Mucosa of descending colon (tissue), 3 donors: ENCODE data around the gene USP4. TPM values are rescaled to one million over a fixed set of nuclear protein-coding genes. Genes with fewer than 3 reads are reported as not detected.
"Not testable (repeated sequence)": the region's sequence is repeated elsewhere in the genome, so short reads cannot be mapped to it uniquely, and the experiment has no call there.

Source experiments
- ATAC-seq: fragments of 200-7000 bp; cut with Tn5 transposase; one replicate; pipeline ENCODE4 v1.9.1; 2020; ENCODE audit warnings: mild to moderate bottlenecking, moderate library complexity
- DNase-seq, 3 donors: peaks; one replicate each; pipeline ENCODE4 v3.0.0-alpha.2; 2020
- H3K36me3 ChIP-seq: fragments of 200-600 bp; one replicate; pipeline ENCODE4 v1.8.0; 2021; ENCODE audit warnings: low read depth, mild to moderate bottlenecking
- H3K4me1 ChIP-seq: fragments of 200-600 bp; one replicate; pipeline ENCODE4 v1.8.0; 2021; ENCODE audit warnings: low read depth, mild to moderate bottlenecking
- H3K4me3 ChIP-seq: fragments of 200-600 bp; one replicate; pipeline ENCODE4 v1.8.0; 2021; ENCODE audit warnings: mild to moderate bottlenecking
- H3K9me3 ChIP-seq: fragments of 200-600 bp; one replicate; pipeline ENCODE4 v1.8.0; 2021; ENCODE audit warnings: mild to moderate bottlenecking
- CTCF ChIP-seq: fragments of 200-600 bp; IDR thresholded peaks from one replicate; pipeline ENCODE4 v1.8.0; 2022; ENCODE audit warnings: antibody characterized with exemption, mild to moderate bottlenecking
- intact Hi-C, 2 donors: fragments of 100-400 bp; cut with DNase I in 1 of 2; cut with micrococcal nuclease in 1 of 2; formaldehyde crosslinking; loops; one replicate each; pipeline versions ENCODE4 v1.11.0 to v1.11.1; 2022; cut with DNase I, micrococcal nuclease
- total RNA-seq, 3 donors: library from RNA; stranded (reverse); fragmentation: NEBNext Ultra II Directional in 2 of 3; extraction: Animal tissue kit (Norgen Biotek cat#: 25700) in 2 of 3; gene quantifications; one replicate each; pipeline versions ENCODE4 v1.2.1 to v1.2.4, GENCODE V29; 2021 to 2023
- donor health status: DM: no; HTN: no; CAD: no; lungs with moderate emphysema.
- donor health status: DM: no; HTN: no; CAD: no.
- donor health status: DM: no; HTN: yes; CAD: no.

USP4 gene
- total RNA-seq, 3 donors from 2014 or later = 46.4 to 60.5 (median 58.9) TPM

- ATAC-seq (no peak), DNase-seq (no peak)
- H3K4me1 ChIP-seq = peaks cover 8% of the 10 kb centered on the region
- no peaks in the 10 kb centered on the region for H3K36me3 ChIP-seq
- H3K9me3 ChIP-seq = no peaks in the 10 kb centered on the region
- intact Hi-C loops = no loop called here
- no peak overlapping the region for H3K4me3 ChIP-seq
- no peak for TF ChIP-seq CTCF
Observed at GRCh38 chr3:49333916-49334633, 5.8 kb downstream of the USP4 start.

- no peaks in the 10 kb centered on the region for H3K4me1 ChIP-seq
- no peak for DNase-seq
- no peaks in the 10 kb centered on the region for H3K36me3 ChIP-seq
- intact Hi-C loops = no loop called here
- no peak for TF ChIP-seq CTCF
- no peak overlapping the region for H3K4me3 ChIP-seq
- no peaks in the 10 kb centered on the region for H3K9me3 ChIP-seq
- no peak for ATAC-seq
Observed at GRCh38 chr3:49333091-49333490, 6.8 kb downstream of the USP4 start.

GRCh38 chr3:49329186-49329585, 10.7 kb downstream of the USP4 start:
- no peaks in the 10 kb centered on the region for H3K9me3 ChIP-seq
- ATAC-seq (no peak), DNase-seq (no peak)
- H3K36me3 ChIP-seq = peaks cover 24% of the 10 kb centered on the region
- intact Hi-C loops = no loop called here
- no peaks in the 10 kb centered on the region for H3K4me1 ChIP-seq
- TF ChIP-seq CTCF = no peak
- no peak overlapping the region for H3K4me3 ChIP-seq

- peaks cover 25% of the 10 kb centered on the region for H3K36me3 ChIP-seq
- DNase-seq, H3K9me3 ChIP-seq, intact Hi-C loops, ATAC-seq, H3K4me3 ChIP-seq, H3K4me1 ChIP-seq: not testable (repeated sequence)
Observed at GRCh38 chr3:49328350-49328749, 11.5 kb downstream of the USP4 start.

GRCh38 chr3:49327485-49327884, 12.4 kb downstream of the USP4 start:
- Histone ChIP-seq H3K4me3 (no peak overlapping the region), H3K4me1 (no peaks in the 10 kb centered on the region), H3K9me3 (no peaks in the 10 kb centered on the region), H3K36me3 (peaks cover 25% of the 10 kb centered on the region)
- intact Hi-C loops = no loop called here
- ATAC-seq (peak; percentile 46), DNase-seq (no peak)
- TF ChIP-seq CTCF = no peak

GRCh38 chr3:49324768-49325167, 15.1 kb downstream of the USP4 start:
- ATAC-seq (no peak), DNase-seq (no peak)
- Histone ChIP-seq H3K4me1 (no peaks in the 10 kb centered on the region), H3K9me3 (no peaks in the 10 kb centered on the region), H3K36me3 (peaks cover 25% of the 10 kb centered on the region), H3K4me3 (no peak overlapping the region)
- intact Hi-C loops = no loop called here
- TF ChIP-seq CTCF = no peak
